A549 (cell line): ENCODE results near the gene TROAP.

ENCODE experiments used
- CBX2 ChIP-seq: fragments of 200-600 bp; sonication (generic); IDR thresholded peaks from 2 replicates; pipeline ENCODE4 v1.6.1; 2016; ENCODE audit warnings: low read depth, mild to moderate bottlenecking, borderline replicate concordance
- CHD2 ChIP-seq: fragments of 150-350 bp; IDR thresholded peaks from 2 replicates; pipeline ENCODE4 v1.6.1; 2014; ENCODE audit warnings: low read length; ENCODE audit not compliant: partially characterized antibody
- CTCF ChIP-seq: fragments of >200 bp; sonication (Bioruptor Twin); formaldehyde crosslinking; IDR thresholded peaks from 3 replicates; pipeline ENCODE4 v1.5.1; 2016
- EP300 ChIP-seq, 2 experiments: fragments of >200 bp; sonication (Bioruptor Twin); formaldehyde crosslinking; IDR thresholded peaks; 2 replicates in 1 of 2; 3 replicates in 1 of 2; pipeline ENCODE4 v1.6.1; 2016 to 2017
- HES2 ChIP-seq: fragments of >200 bp; sonication (Bioruptor Twin); formaldehyde crosslinking; IDR thresholded peaks from 2 replicates; pipeline ENCODE4 v1.6.1; 2016
- MAX ChIP-seq: IDR thresholded peaks from 2 replicates; pipeline ENCODE4 v1.6.1; 2012
- RCOR1 ChIP-seq: fragments of 150-350 bp; IDR thresholded peaks from 2 replicates; pipeline ENCODE4 v1.6.1; 2014; ENCODE audit warnings: antibody characterized with exemption, low read length, low read depth
- SREBF2 ChIP-seq: fragments of 450-650 bp; IDR thresholded peaks from 2 replicates; pipeline ENCODE4 v1.6.1; 2014; ENCODE audit warnings: mild to moderate bottlenecking, moderate library complexity
- USF2 ChIP-seq: fragments of 450-650 bp; IDR thresholded peaks from 2 replicates; pipeline ENCODE4 v1.6.1; 2014; ENCODE audit warnings: antibody characterized with exemption

GRCh38 chr12:49364989-49365388, 41.9 kb downstream of the TROAP start:
- TF ChIP-seq RCOR1: no peak
- no peak for TF ChIP-seq MAX
- TF ChIP-seq SREBF2: no peak
- TF ChIP-seq CTCF: no peak
- no peak for TF ChIP-seq USF2
- no peak for TF ChIP-seq CHD2
- no peak for TF ChIP-seq EP300 (IDR thresholded peaks at IDR 0.05)
- no peak for TF ChIP-seq CBX2
- no peak for TF ChIP-seq HES2
